ENCODE measurements around the gene CDK14. TPM values are rescaled to one million over a fixed set of nuclear protein-coding genes. Genes with fewer than 3 reads are reported as not detected.

CDK14 gene
- polyA plus RNA-seq, 1 donor, result 9.7 TPM

DNA sequence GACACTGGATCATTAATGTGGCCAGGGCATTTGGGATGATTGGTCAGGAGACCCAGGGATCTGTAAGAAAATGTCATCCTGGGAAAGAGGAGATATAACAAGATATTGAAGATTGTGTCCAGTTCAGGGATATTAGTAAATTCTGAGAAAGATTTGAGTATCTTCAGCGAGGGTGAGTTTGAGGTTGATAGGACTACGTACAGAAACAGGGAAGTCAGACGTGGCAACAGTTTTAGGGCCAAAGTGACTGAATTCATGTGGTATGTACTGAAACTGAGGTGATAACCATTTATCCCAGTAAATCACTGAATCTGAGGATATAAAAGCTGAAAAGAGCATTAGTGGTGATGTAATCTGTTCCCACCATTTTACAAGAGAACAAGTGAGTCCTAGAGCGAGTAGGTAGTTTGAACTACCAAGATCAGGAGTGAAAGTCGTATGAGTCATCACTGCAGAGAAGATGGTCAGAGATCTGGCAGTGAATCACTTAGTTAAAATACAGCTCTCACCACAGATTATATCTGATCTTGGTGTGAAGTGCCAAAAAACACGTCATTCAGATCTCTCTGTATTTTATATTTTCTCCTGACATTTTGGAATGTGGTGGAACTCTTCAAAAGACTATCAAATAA lies 220.5 kb downstream of the CDK14 start:
- no peak overlapping the region for H3K27ac ChIP-seq (ENCODE audit: low read length)
- H3K9me3 ChIP-seq (ENCODE audit: control insufficient read depth, low read depth, low read length), result no peaks in the 10 kb centered on the region
- no peaks in the 10 kb centered on the region for H3K36me3 ChIP-seq (ENCODE audit: control insufficient read depth, insufficient read depth, low read length)
- H3K4me1 ChIP-seq (ENCODE audit: control insufficient read depth, insufficient read depth, low read length), result no peaks in the 10 kb centered on the region
- no peaks in the 10 kb centered on the region for H3K27me3 ChIP-seq (ENCODE audit: control insufficient read depth, insufficient read depth, low read length)
- H3K4me3 ChIP-seq (ENCODE audit: low read length), result no peak overlapping the region
- WGBS (ENCODE audit: insufficient coverage, low lambda C conversion rate), result 93% methylated on average over 3 of the region's 6 CpGs
- no peak for DNase-seq

GRCh38 chr7:90817151-90817550 lies 221.0 kb downstream of the CDK14 start:
- 100% methylated on average over 2 of the region's 4 CpGs for WGBS (ENCODE audit: insufficient coverage, low lambda C conversion rate)
- Histone ChIP-seq H3K36me3 (ENCODE audit: control insufficient read depth, insufficient read depth, low read length) (no peaks in the 10 kb centered on the region), H3K27me3 (ENCODE audit: control insufficient read depth, insufficient read depth, low read length) (no peaks in the 10 kb centered on the region), H3K4me3 (ENCODE audit: low read length) (no peak overlapping the region), H3K4me1 (ENCODE audit: control insufficient read depth, insufficient read depth, low read length) (no peaks in the 10 kb centered on the region), H3K27ac (ENCODE audit: low read length) (no peak overlapping the region), H3K9me3 (ENCODE audit: control insufficient read depth, low read depth, low read length) (no peaks in the 10 kb centered on the region)
- no peak for DNase-seq

GRCh38 chr7:90817846-90818245 lies 221.7 kb downstream of the CDK14 start:
- Histone ChIP-seq H3K9me3 (ENCODE audit: control insufficient read depth, low read depth, low read length) (no peaks in the 10 kb centered on the region), H3K4me1 (ENCODE audit: control insufficient read depth, insufficient read depth, low read length) (no peaks in the 10 kb centered on the region), H3K36me3 (ENCODE audit: control insufficient read depth, insufficient read depth, low read length) (no peaks in the 10 kb centered on the region), H3K4me3 (ENCODE audit: low read length) (no peak overlapping the region), H3K27me3 (ENCODE audit: control insufficient read depth, insufficient read depth, low read length) (no peaks in the 10 kb centered on the region), H3K27ac (ENCODE audit: low read length) (no peak overlapping the region)
- no peak for DNase-seq
- no CpG with 5 or more reads among the region's 2 CpGs for WGBS (ENCODE audit: insufficient coverage, low lambda C conversion rate)

DNA sequence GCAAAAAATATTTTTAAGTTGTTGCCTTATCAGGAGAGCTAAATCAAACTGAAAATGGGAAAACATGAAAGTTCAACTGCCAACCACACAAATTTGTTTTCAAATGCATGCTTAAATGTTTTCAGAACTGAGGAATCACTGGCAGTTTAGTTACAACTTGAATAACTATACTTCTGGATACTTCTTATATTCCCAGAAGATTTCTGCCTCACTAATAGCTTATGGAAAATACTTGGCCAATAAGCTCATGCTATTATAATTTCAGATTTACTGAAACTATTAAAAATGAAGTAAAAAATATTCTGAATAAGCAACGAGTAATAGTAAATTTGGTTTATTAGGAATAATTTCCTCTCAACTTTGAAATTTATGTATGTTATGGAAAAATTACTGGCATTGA lies 222.2 kb downstream of the CDK14 start:
- Histone ChIP-seq H3K27ac (ENCODE audit: low read length) (no peak overlapping the region), H3K4me1 (ENCODE audit: control insufficient read depth, insufficient read depth, low read length) (no peaks in the 10 kb centered on the region), H3K9me3 (ENCODE audit: control insufficient read depth, low read depth, low read length) (no peaks in the 10 kb centered on the region), H3K27me3 (ENCODE audit: control insufficient read depth, insufficient read depth, low read length) (no peaks in the 10 kb centered on the region), H3K36me3 (ENCODE audit: control insufficient read depth, insufficient read depth, low read length) (no peaks in the 10 kb centered on the region), H3K4me3 (ENCODE audit: low read length) (no peak overlapping the region)
- DNase-seq, result no peak
- 75% methylated on average over 1 of the region's 1 CpG for WGBS (ENCODE audit: insufficient coverage, low lambda C conversion rate)

DNA sequence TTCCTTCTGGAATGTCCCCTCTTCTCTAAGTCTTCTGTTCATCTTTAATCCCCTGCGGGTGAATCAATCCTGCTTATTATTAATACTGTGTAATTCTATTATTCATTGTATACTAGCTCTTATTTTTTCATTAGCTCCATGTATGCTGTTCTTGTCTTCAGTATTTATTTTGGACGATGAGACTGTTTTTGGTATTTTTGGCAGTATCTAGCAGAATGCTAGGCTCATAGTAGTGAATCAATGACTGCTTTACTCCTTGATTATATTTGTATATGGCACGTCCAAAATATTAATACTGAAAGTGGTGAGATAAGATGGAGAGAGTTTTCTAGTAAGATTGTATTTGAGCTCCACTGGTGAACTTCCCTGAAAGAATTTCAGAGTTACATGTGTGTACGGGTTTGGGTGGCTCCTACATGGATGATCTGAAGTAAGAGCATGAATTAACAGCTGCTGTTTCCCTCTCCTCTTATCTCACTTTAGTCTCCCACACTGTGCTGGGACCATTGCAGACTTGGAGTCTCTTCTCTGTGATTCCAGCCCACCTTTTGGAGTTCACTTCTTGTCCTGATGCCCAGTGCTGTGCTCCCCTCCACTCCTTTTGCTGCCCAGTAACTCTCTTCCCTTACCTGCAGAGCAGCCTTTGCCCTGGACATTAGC lies 226.0 kb downstream of the CDK14 start:
- WGBS (ENCODE audit: insufficient coverage, low lambda C conversion rate), result 100% methylated on average over 1 of the region's 4 CpGs
- DNase-seq, result no peak
- no peaks in the 10 kb centered on the region for H3K27me3 ChIP-seq (ENCODE audit: control insufficient read depth, insufficient read depth, low read length)

DNA sequence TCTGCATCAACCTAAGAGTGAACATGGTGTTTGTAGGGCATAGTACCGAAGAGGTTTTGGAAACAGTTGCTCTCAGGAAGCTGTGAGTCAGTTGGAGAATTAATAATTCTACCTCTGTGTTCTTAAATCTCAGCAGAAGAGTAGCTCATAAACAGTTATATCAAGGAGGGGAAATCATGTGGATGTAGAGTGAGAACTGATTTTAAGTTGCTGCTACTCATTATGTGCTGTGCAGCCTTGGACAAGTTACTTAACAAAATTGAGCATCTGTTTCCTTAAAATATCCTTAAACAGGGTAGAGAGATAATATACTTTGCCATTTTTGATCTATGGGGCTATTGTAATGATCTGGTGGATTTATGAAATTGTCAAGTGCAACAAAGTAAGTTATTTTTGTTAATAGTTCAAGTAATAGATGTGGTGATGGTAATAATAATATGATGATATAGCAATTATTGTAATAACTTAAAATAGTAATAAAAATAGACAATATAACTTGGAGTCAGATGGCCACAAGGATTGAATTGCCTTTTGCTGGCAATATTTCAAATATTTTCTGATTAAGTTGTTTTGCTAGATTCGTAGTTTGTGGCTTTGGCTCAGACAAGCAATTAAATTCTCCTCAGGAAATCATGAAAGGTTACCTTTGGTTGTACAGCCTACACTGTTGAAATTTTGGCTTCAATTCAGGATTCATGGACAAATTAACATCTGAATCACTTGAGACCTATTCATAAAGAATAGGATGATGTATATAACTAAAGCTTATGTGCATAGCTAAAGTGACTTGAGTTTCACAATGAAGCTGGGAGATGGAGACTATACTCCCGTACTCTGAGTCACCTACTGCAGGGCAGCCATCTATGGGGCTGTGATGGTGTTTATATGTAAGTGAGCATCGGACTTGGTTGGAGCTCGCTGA lies 228.5 kb downstream of the CDK14 start:
- DNase-seq, result no peak
- H3K36me3 ChIP-seq (ENCODE audit: control insufficient read depth, insufficient read depth, low read length), result no peaks in the 10 kb centered on the region
- H3K4me1 ChIP-seq (ENCODE audit: control insufficient read depth, insufficient read depth, low read length), result no peaks in the 10 kb centered on the region
- no peak overlapping the region for H3K27ac ChIP-seq (ENCODE audit: low read length)
- no CpG with 5 or more reads among the region's 5 CpGs for WGBS (ENCODE audit: insufficient coverage, low lambda C conversion rate)
- no peaks in the 10 kb centered on the region for H3K27me3 ChIP-seq (ENCODE audit: control insufficient read depth, insufficient read depth, low read length)
- peaks cover under 1% of the 10 kb centered on the region for H3K9me3 ChIP-seq (ENCODE audit: control insufficient read depth, low read depth, low read length)
- no peak overlapping the region for H3K4me3 ChIP-seq (ENCODE audit: low read length)

More for the DNA sequence above, 226.0 kb downstream of the CDK14 start:
- Histone ChIP-seq H3K4me3 (ENCODE audit: low read length) (no peak overlapping the region), H3K4me1 (ENCODE audit: control insufficient read depth, insufficient read depth, low read length) (no peaks in the 10 kb centered on the region), H3K36me3 (ENCODE audit: control insufficient read depth, insufficient read depth, low read length) (no peaks in the 10 kb centered on the region), H3K27ac (ENCODE audit: low read length) (no peak overlapping the region), H3K9me3 (ENCODE audit: control insufficient read depth, low read depth, low read length) (no peaks in the 10 kb centered on the region)

DNA sequence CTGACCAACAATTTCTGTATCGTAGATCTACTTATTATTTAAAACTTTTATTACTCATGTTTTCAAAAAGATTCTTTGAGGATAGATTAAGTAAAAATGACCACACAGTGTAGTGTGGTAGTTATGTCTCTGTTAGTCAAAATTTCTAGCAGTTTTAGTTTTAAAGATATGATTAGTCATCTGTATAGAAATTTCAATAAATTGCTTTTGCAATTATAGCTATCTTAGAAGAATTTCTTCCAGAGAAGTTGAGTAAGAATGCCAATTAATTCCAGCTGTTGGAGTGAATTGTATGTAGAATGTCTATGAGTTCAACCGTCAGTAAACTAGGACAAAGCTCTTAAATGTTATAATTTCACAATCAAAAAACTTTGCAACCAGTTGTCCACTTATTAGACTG lies 229.7 kb downstream of the CDK14 start:
- Histone ChIP-seq H3K9me3 (ENCODE audit: control insufficient read depth, low read depth, low read length) (peaks cover 8% of the 10 kb centered on the region), H3K36me3 (ENCODE audit: control insufficient read depth, insufficient read depth, low read length) (no peaks in the 10 kb centered on the region), H3K27ac (ENCODE audit: low read length) (no peak overlapping the region), H3K4me1 (ENCODE audit: control insufficient read depth, insufficient read depth, low read length) (no peaks in the 10 kb centered on the region), H3K4me3 (ENCODE audit: low read length) (no peak overlapping the region), H3K27me3 (ENCODE audit: control insufficient read depth, insufficient read depth, low read length) (no peaks in the 10 kb centered on the region)
- DNase-seq, result no peak
- WGBS (ENCODE audit: insufficient coverage, low lambda C conversion rate), result 100% methylated on average over 1 of the region's 2 CpGs

DNA sequence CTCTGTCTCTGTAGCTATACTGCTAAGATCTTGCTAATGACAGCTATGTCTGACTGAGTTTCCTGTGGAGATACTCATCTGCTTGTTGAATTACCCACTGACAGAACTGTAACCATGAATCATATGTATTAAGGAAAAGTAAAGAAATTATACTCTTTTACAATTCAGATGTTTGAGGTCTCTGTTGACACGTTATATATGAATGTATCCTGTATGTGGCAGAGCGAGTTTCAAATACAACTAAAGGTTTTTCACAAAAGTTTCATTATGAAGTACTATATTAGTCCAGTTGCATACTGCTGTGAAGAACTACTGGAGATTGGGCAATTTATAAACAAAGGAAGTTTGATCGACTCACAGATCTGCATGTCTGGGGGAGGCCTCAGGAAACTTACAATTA lies 232.5 kb downstream of the CDK14 start:
- DNase-seq, result no peak
- 100% methylated on average over 1 of the region's 3 CpGs for WGBS (ENCODE audit: insufficient coverage, low lambda C conversion rate)
- Histone ChIP-seq H3K27me3 (ENCODE audit: control insufficient read depth, insufficient read depth, low read length) (no peaks in the 10 kb centered on the region), H3K9me3 (ENCODE audit: control insufficient read depth, low read depth, low read length) (peaks cover 8% of the 10 kb centered on the region), H3K27ac (ENCODE audit: low read length) (no peak overlapping the region), H3K4me3 (ENCODE audit: low read length) (no peak overlapping the region), H3K4me1 (ENCODE audit: control insufficient read depth, insufficient read depth, low read length) (no peaks in the 10 kb centered on the region), H3K36me3 (ENCODE audit: control insufficient read depth, insufficient read depth, low read length) (no peaks in the 10 kb centered on the region)

DNA sequence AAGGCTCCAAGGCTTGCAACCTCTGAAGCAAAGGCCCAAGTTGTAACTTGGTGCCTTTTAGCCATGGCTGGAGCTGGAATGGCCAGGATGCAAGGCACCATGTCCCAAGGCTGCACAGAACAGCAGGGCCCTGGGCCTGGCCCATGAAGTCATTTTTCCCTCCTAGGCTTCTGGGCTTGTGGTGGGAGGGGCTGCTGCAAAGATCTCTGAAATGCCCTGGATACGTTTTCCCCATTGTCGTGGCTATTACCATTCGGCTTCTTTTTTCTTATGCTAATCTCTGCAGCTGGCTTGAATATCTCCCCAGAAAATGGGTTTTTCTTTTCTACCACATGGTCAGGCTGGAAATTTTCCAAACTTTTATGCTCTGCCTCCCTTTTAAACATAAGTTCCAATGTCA lies 234.2 kb downstream of the CDK14 start:
- Histone ChIP-seq H3K36me3 (ENCODE audit: control insufficient read depth, insufficient read depth, low read length) (no peaks in the 10 kb centered on the region), H3K27ac (ENCODE audit: low read length) (no peak overlapping the region), H3K27me3 (ENCODE audit: control insufficient read depth, insufficient read depth, low read length) (no peaks in the 10 kb centered on the region), H3K4me3 (ENCODE audit: low read length) (no peak overlapping the region), H3K4me1 (ENCODE audit: control insufficient read depth, insufficient read depth, low read length) (no peaks in the 10 kb centered on the region), H3K9me3 (ENCODE audit: control insufficient read depth, low read depth, low read length) (peaks cover 8% of the 10 kb centered on the region)
- no peak for DNase-seq
- 100% methylated on average over 2 of the region's 3 CpGs for WGBS (ENCODE audit: insufficient coverage, low lambda C conversion rate)

GRCh38 chr7:90832726-90833125 lies 236.6 kb downstream of the CDK14 start:
- no CpG with 5 or more reads among the region's 3 CpGs for WGBS (ENCODE audit: insufficient coverage, low lambda C conversion rate)
- Histone ChIP-seq H3K27ac (ENCODE audit: low read length) (no peak overlapping the region), H3K36me3 (ENCODE audit: control insufficient read depth, insufficient read depth, low read length) (no peaks in the 10 kb centered on the region), H3K4me1 (ENCODE audit: control insufficient read depth, insufficient read depth, low read length) (no peaks in the 10 kb centered on the region), H3K27me3 (ENCODE audit: control insufficient read depth, insufficient read depth, low read length) (no peaks in the 10 kb centered on the region), H3K9me3 (ENCODE audit: control insufficient read depth, low read depth, low read length) (peaks cover 8% of the 10 kb centered on the region), H3K4me3 (ENCODE audit: low read length) (no peak overlapping the region)
- DNase-seq, result peak in 1 of 2 donors; percentile 37

Data from large intestine (tissue), 3 donors.